ENCODE measurements around the gene GPD2.

Gene GPD2

DNA sequence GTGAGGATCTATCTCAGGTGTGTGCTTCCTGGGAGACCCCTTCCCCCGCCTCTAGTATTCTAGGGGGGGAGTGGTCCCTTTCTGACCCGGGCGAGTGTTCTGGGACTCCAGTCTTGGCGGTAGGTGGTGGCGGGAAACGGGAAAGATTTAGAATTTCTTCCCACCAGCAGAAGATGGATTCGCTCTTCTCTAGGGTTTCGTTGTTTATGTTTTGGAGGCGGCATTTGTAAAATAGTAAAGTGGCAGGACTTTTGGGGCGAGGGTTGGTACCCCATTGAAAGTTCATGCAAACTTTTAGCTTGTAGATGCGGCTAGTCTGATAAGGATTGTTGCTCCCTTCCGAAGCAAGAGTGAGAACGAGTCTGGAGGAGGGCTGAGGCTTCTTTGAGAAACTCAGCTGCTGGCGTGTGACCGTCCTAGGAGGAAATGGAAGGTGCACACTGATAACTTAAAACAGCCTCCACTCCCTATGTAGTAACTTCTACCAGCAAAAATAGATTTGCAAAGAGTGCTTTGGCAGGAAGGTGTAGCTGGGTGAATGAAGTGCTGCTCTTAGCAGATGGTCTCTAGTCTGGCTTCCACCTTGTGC lies 412 bp downstream of the GPD2 start (continued):
- TF ChIP-seq ZNF596 (tag by site-specific recombination; IDR thresholded peaks at IDR 0.05) (no peak), ZBTB7A (tag by site-specific recombination; IDR thresholded peaks at IDR 0.05; ENCODE audit: low read depth) (no peak), ZNF777 (tag by site-specific recombination; IDR thresholded peaks at IDR 0.05; ENCODE audit: borderline replicate concordance) (no peak), ZNF76 (tag by site-specific recombination; IDR thresholded peaks at IDR 0.05; ENCODE audit: borderline replicate concordance, low read depth) (peak; percentile 8; the same call in 1 of the 2 replicates), ZNF561 (tag by site-specific recombination; IDR thresholded peaks at IDR 0.05; ENCODE audit: borderline replicate concordance) (no peak), ZNF560 (tag by site-specific recombination; IDR thresholded peaks at IDR 0.05; ENCODE audit: borderline replicate concordance) (no peak), GLI2 (tag by site-specific recombination; IDR thresholded peaks at IDR 0.05; ENCODE audit: borderline replicate concordance, low read depth) (no peak), ZNF114 (tag by site-specific recombination; IDR thresholded peaks at IDR 0.05) (no peak), ZNF214 (tag by site-specific recombination; IDR thresholded peaks at IDR 0.05; ENCODE audit: borderline replicate concordance) (no peak), OSR2 (tag by site-specific recombination; IDR thresholded peaks at IDR 0.05) (no peak), ZNF843 (tag by site-specific recombination; IDR thresholded peaks at IDR 0.05) (no peak)
- TF ChIP-seq, protein P1, sequence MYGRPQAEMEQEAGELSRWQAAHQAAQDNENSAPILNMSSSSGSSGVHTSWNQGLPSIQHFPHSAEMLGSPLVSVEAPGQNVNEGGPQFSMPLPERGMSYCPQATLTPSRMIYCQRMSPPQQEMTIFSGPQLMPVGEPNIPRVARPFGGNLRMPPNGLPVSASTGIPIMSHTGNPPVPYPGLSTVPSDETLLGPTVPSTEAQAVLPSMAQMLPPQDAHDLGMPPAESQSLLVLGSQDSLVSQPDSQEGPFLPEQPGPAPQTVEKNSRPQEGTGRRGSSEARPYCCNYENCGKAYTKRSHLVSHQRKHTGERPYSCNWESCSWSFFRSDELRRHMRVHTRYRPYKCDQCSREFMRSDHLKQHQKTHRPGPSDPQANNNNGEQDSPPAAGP (tag by site-specific recombination; IDR thresholded peaks at IDR 0.05), result no peak
- TF ChIP-seq, protein P2, sequence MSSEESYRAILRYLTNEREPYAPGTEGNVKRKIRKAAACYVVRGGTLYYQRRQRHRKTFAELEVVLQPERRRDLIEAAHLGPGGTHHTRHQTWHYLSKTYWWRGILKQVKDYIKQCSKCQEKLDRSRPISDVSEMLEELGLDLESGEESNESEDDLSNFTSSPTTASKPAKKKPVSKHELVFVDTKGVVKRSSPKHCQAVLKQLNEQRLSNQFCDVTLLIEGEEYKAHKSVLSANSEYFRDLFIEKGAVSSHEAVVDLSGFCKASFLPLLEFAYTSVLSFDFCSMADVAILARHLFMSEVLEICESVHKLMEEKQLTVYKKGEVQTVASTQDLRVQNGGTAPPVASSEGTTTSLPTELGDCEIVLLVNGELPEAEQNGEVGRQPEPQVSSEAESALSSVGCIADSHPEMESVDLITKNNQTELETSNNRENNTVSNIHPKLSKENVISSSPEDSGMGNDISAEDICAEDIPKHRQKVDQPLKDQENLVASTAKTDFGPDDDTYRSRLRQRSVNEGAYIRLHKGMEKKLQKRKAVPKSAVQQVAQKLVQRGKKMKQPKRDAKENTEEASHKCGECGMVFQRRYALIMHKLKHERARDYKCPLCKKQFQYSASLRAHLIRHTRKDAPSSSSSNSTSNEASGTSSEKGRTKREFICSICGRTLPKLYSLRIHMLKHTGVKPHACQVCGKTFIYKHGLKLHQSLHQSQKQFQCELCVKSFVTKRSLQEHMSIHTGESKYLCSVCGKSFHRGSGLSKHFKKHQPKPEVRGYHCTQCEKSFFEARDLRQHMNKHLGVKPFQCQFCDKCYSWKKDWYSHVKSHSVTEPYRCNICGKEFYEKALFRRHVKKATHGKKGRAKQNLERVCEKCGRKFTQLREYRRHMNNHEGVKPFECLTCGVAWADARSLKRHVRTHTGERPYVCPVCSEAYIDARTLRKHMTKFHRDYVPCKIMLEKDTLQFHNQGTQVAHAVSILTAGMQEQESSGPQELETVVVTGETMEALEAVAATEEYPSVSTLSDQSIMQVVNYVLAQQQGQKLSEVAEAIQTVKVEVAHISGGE (tag by site-specific recombination; conservative IDR thresholded peaks at IDR 0.05; ENCODE audit: low read depth), result peak; percentile 40; the same call in 1 of the 2 replicates
- TF ChIP-seq, protein P3, sequence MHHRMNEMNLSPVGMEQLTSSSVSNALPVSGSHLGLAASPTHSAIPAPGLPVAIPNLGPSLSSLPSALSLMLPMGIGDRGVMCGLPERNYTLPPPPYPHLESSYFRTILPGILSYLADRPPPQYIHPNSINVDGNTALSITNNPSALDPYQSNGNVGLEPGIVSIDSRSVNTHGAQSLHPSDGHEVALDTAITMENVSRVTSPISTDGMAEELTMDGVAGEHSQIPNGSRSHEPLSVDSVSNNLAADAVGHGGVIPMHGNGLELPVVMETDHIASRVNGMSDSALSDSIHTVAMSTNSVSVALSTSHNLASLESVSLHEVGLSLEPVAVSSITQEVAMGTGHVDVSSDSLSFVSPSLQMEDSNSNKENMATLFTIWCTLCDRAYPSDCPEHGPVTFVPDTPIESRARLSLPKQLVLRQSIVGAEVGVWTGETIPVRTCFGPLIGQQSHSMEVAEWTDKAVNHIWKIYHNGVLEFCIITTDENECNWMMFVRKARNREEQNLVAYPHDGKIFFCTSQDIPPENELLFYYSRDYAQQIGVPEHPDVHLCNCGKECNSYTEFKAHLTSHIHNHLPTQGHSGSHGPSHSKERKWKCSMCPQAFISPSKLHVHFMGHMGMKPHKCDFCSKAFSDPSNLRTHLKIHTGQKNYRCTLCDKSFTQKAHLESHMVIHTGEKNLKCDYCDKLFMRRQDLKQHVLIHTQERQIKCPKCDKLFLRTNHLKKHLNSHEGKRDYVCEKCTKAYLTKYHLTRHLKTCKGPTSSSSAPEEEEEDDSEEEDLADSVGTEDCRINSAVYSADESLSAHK (tag by site-specific recombination; IDR thresholded peaks at IDR 0.05), result no peak
- TF ChIP-seq, protein P4, sequence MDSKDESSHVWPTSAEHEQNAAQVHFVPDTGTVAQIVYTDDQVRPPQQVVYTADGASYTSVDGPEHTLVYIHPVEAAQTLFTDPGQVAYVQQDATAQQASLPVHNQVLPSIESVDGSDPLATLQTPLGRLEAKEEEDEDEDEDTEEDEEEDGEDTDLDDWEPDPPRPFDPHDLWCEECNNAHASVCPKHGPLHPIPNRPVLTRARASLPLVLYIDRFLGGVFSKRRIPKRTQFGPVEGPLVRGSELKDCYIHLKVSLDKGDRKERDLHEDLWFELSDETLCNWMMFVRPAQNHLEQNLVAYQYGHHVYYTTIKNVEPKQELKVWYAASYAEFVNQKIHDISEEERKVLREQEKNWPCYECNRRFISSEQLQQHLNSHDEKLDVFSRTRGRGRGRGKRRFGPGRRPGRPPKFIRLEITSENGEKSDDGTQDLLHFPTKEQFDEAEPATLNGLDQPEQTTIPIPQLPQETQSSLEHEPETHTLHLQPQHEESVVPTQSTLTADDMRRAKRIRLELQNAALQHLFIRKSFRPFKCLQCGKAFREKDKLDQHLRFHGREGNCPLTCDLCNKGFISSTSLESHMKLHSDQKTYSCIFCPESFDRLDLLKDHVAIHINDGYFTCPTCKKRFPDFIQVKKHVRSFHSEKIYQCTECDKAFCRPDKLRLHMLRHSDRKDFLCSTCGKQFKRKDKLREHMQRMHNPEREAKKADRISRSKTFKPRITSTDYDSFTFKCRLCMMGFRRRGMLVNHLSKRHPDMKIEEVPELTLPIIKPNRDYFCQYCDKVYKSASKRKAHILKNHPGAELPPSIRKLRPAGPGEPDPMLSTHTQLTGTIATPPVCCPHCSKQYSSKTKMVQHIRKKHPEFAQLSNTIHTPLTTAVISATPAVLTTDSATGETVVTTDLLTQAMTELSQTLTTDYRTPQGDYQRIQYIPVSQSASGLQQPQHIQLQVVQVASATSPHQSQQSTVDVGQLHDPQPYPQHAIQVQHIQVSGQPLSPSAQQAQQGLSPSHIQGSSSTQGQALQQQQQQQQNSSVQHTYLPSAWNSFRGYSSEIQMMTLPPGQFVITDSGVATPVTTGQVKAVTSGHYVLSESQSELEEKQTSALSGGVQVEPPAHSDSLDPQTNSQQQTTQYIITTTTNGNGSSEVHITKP (tag by site-specific recombination; IDR thresholded peaks at IDR 0.05), result peak; percentile 41; the same call in 1 of the 2 replicates
